Left ventricle myocardium inferior (tissue), 1 donor: ENCODE data around the gene SRBD1. TPM values are rescaled to one million over a fixed set of nuclear protein-coding genes. Genes with fewer than 3 reads are reported as not detected.
"Not testable (repeated sequence)": the region's sequence is repeated elsewhere in the genome, so short reads cannot be mapped to it uniquely, and the experiment has no call there.

Experiments used
- DNase-seq: peaks from one replicate; pipeline ENCODE4 v3.0.0-alpha.2; 2020
- H3K27ac ChIP-seq: fragments of 200-600 bp; replicated peaks from 2 replicates; pipeline ENCODE4 v1.8.0; 2021
- H3K27me3 ChIP-seq: fragments of 200-600 bp; 2 replicates; pipeline ENCODE4 v1.8.0; 2021; ENCODE audit warnings: low read depth
- H3K36me3 ChIP-seq: fragments of 200-600 bp; 2 replicates; pipeline ENCODE4 v1.8.0; 2021
- H3K4me1 ChIP-seq: fragments of 200-600 bp; 2 replicates; pipeline ENCODE4 v1.8.0; 2021
- H3K4me3 ChIP-seq: fragments of 200-600 bp; 2 replicates; pipeline ENCODE4 v1.8.0; 2021; ENCODE audit warnings: mild to moderate bottlenecking, moderate library complexity
- H3K9me3 ChIP-seq: fragments of 200-600 bp; replicated peaks from 2 replicates; pipeline ENCODE4 v1.8.0; 2021
- CTCF ChIP-seq: fragments of 200-600 bp; IDR thresholded peaks from 2 replicates; pipeline ENCODE4 v1.8.0; 2021; ENCODE audit warnings: antibody characterized with exemption, mild to moderate bottlenecking, borderline replicate concordance
- intact Hi-C: fragments of 100-400 bp; cut with micrococcal nuclease; formaldehyde crosslinking; loops from one replicate; pipeline ENCODE4 v1.11.0; 2022
- total RNA-seq: library from RNA; stranded (reverse); fragmentation: NEBNext Ultra II Directional; extraction: Animal tissue kit (Norgen Biotek cat#: 25700); gene quantifications from one replicate; pipeline ENCODE4 v1.2.1, GENCODE V29; 2021
- donor health status: DM: no; HTN: yes; CAD: no; lungs with severe emphysema.

The SRBD1 gene
- total RNA-seq, 1 donor from 2014 or later: 11.8 TPM

- Histone ChIP-seq H3K9me3 (no peaks in the 10 kb centered on the region), H3K4me1 (no peaks in the 10 kb centered on the region), H3K27me3 (no peaks in the 10 kb centered on the region), H3K4me3 (no peak overlapping the region), H3K36me3 (no peaks in the 10 kb centered on the region), H3K27ac (no peak overlapping the region)
- intact Hi-C loops: no loop called here
- TF ChIP-seq CTCF: no peak
- DNase-seq: no peak
Observed at GRCh38 chr2:45438872-45439665, 172.0 kb downstream of the SRBD1 start.

DNA sequence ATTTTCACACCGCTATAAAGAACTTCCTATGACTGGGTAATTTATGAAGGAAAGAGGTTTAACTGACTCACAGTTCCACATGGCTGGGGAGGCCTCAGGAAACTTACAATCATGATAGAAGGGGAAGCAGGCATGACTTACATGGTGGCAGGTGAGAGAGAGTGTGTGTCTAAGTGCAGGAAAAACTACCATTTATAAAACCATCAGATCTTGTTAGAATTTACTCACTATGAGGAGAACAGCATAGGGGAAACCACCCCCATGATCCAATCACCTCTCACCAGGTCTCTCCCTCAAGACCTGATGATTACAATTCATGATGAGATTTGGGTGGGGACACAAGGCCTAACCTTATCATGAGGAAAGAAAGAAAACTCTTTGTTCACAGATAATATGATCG lies 174.6 kb downstream of the SRBD1 start:
- no peaks in the 10 kb centered on the region for H3K27me3 ChIP-seq
- H3K4me1 ChIP-seq: no peaks in the 10 kb centered on the region
- H3K4me3 ChIP-seq: no peak overlapping the region
- intact Hi-C loops: no loop called here
- H3K9me3 ChIP-seq: no peaks in the 10 kb centered on the region
- TF ChIP-seq CTCF: no peak
- H3K27ac ChIP-seq: no peak overlapping the region
- DNase-seq: no peak
- H3K36me3 ChIP-seq: no peaks in the 10 kb centered on the region

DNA sequence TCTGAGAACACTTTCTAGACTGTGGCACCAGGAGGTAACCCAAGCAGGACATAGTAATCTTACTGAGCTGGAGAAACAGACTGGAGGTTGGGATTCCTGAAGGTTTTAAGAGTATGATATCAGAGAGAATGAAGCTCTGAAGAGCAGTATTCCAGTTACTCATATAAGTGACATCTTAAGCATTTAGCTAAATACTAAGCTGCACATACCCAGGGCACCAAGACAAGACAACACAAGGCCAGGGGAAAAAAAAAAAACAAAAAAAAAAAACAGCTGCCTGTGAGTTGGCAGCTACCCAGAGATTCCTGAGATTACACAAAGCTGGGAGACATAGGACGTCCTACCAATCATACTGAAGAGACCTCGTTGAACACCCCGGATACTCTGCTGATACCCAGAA lies 175.8 kb downstream of the SRBD1 start:
- intact Hi-C loops: no loop called here
- no peak overlapping the region for H3K4me3 ChIP-seq
- DNase-seq: no peak
- H3K9me3 ChIP-seq: peaks cover 5% of the 10 kb centered on the region
- no peaks in the 10 kb centered on the region for H3K36me3 ChIP-seq
- H3K27me3 ChIP-seq: no peaks in the 10 kb centered on the region
- no peak for TF ChIP-seq CTCF
- no peaks in the 10 kb centered on the region for H3K4me1 ChIP-seq
- H3K27ac ChIP-seq: no peak overlapping the region

- H3K9me3 ChIP-seq: peaks cover 9% of the 10 kb centered on the region
- no peaks in the 10 kb centered on the region for H3K27me3 ChIP-seq
- no peak overlapping the region for H3K27ac ChIP-seq
- H3K4me1 ChIP-seq: no peaks in the 10 kb centered on the region
- intact Hi-C loops: no loop called here
- TF ChIP-seq CTCF: no peak
- no peak overlapping the region for H3K4me3 ChIP-seq
- DNase-seq: no peak
- no peaks in the 10 kb centered on the region for H3K36me3 ChIP-seq
Observed at GRCh38 chr2:45433363-45433762, 177.7 kb downstream of the SRBD1 start.

GRCh38 chr2:45432406-45432805 lies 178.7 kb downstream of the SRBD1 start:
- no peak for DNase-seq
- H3K36me3 ChIP-seq: no peaks in the 10 kb centered on the region
- H3K27ac ChIP-seq: no peak overlapping the region
- no peaks in the 10 kb centered on the region for H3K4me1 ChIP-seq
- no peak for TF ChIP-seq CTCF
- intact Hi-C loops: no loop called here
- H3K4me3 ChIP-seq: no peak overlapping the region
- no peaks in the 10 kb centered on the region for H3K27me3 ChIP-seq
- peaks cover 9% of the 10 kb centered on the region for H3K9me3 ChIP-seq

DNA sequence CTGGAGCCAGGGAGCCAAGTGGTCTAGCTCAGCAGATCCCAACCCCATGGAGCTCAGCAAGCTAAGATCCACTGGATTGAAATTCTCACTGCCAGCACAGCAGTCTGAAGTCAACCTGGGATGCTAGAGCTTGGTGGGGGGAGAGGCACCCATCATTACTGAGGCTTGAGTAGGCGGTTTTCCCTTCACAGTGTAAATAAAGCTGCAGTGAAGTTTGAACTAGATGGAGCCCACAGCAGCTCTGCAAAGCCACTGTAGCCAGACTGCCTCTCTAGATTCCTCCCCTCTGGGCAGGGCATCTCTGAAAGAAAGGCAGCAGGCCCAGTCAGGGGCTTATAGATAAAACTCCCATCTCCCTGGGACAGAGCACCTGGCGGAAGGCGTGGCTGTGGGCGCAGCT lies 185.0 kb downstream of the SRBD1 start:
- DNase-seq, H3K27ac ChIP-seq, H3K4me1 ChIP-seq, H3K27me3 ChIP-seq, H3K9me3 ChIP-seq, intact Hi-C loops, H3K36me3 ChIP-seq, H3K4me3 ChIP-seq: not testable (repeated sequence)
